HG02763 (cell line): ENCODE measurements around the gene CAPG.
"Not testable (repeated sequence)": the region's sequence is repeated elsewhere in the genome, so short reads cannot be mapped to it uniquely, and the experiment has no call there.

Experiments used
- ATAC-seq: cut with Tn5 transposase; IDR thresholded peaks from one replicate; pipeline ENCODE4 v1.9.1; 2021; ENCODE audit warnings: mild to moderate bottlenecking, moderate library complexity; ENCODE audit not compliant: unreplicated experiment

Gene CAPG

DNA sequence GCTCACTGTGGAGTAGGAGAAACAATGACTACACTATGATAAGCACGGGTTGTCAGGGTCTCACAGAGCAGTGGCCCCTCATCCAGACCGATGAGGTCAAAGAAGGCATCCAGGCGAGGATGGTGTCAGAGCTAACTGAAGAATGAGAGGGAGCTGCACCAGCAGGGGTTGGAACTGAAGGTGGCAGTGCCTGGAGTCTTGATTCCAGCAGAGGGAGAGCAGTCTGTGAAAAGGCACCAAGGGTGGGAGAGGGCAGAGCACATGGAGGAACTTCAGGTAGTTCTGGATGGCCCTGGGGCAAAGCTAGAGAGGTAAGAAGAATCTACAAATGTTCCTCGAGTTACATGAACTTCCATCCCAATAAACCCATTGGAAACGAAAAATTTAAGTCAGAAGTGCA is 43.0 kb downstream of the CAPG start:
- ATAC-seq, result no peak

DNA sequence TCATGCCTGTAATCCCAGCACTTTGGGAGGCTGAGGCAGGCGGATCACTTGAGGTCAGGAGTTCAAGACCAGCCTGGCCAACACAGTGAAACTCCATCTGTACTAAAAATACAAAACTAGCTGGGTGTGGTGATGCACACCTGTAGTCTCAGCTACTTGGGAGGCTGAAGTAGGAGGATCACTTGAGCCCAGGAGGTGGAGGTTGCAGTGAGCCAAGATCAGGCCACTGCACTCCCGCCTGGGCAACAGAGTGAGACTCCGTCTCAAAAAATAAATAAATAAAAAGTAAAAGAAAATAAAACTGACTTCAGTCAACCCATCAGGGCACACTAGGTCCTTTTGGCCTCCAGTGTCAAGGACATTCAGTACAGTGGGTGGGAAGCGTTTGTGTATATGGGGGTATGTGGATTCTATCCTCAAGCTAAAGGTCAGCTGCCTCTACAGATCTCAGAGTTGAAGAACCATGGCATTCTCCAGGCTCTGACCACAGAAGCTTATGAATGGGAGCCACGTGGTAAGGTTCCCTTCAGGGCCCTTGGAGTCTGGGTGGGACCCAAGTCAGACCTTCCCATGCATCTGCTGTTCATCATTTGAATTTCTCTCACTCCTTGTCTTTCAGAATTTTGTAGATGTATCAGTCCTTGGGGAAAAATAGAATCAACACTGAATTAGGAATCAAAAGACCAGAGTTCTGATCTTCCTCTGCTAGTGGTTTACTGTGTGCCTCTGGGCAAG is 47.3 kb downstream of the CAPG start:
- not testable (repeated sequence) for ATAC-seq

DNA sequence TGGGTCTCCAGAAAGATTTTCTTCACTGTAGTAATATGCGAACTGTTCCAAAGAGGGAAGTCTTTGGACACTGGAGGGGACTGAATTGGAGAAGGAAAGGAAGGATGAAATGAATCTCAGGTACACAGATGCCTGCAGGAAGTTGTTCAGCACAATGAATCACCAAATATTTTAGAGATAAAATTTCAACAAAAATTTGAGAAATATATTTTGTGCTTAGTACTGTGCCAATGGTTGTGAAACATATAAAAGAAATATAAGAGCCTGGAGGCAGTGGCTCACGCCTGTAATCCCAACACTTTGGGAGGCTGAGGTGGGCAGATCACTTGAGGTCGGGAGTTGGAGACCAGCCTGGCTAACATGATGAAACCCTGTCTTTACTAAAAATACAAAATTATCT is 52.4 kb downstream of the CAPG start:
- ATAC-seq, result no peak

GRCh38 chr2:85356186-85356585 is 54.0 kb downstream of the CAPG start:
- ATAC-seq, result no peak

DNA sequence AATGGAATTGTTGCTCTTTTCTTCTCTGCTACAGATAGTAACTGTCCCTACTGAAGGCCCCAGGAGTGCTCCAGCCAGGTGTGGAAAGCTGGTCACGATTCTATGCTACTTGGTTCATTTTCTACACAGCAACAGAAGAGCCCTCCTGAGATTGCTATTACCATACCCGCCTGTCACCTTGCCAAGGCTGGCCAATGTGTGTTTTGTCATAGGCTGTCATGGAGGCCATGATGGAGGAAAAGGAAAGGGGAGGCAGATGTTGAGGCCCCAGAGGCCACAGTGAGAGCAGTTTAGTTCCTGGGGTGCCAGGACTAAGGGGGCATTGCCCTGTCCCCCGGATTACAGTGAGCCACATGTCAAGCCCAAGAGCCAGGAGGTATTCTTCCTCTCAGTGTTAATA is 54.6 kb downstream of the CAPG start:
- ATAC-seq, result no peak

- ATAC-seq, result peak; percentile 2
These were observed 55.1 kb downstream of the CAPG start for GRCh38 chr2:85355073-85355410.

GRCh38 chr2:85354286-85355072 is 55.7 kb downstream of the CAPG start, which contains the start of the genes ELMOD3 and RETSAT:
Gene ELMOD3, plus strand, starts transcription at chr2:85354769. Its CDS starts 2,430 bp downstream, at chr2:85357199.
Gene RETSAT, minus strand, starts transcription at chr2:85354528. Its CDS starts 21 bp downstream, at chr2:85354507.
- ATAC-seq, result peak; percentile 96

DNA sequence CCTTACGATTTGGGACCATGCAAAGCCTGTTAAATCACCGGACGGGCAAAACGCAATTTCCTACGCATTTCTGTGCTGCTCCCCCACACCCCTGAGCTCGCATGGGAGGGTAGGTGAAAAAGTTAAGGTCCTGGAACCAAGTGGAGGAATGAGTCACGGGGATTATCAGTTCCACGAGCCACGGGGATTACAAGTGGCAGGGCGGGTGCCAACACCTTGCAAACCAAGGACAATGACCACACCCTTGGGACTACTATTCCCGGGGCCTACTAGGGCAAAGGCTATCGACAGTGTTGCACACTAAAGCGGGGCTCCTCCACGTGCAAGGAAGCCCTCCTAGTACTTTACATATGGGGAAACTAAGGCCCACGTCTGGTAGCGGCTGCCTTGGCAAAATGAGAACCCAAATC is 56.3 kb downstream of the CAPG start:
- ATAC-seq, result no peak

DNA sequence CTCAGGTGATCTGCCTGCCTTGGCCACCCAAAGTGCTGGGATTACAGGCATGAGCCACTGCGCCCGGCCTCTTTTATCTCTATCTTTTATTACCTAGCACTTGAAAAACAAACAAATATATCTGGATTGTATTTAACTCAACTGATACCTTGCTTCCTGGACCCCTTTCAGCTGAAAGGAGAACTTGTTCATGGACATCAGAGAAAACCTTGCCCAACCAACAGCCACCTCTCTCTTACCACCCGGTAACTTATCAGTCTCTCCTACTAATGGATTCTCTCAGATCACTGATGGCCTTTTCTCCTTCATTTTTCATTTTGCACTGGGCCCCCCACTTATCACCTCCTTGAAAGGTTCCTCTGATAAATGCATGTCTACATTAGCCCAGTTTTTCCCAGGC is 62.6 kb downstream of the CAPG start:
- ATAC-seq, result no peak
